HG03432 (cell line): Measurements from ENCODE around the gene TBC1D21.

Experiments used
- ATAC-seq: cut with Tn5 transposase; IDR thresholded peaks from one replicate; pipeline ENCODE4 v1.9.1; 2021; ENCODE audit warnings: mild to moderate bottlenecking, moderate library complexity; ENCODE audit not compliant: unreplicated experiment

TBC1D21 gene

DNA sequence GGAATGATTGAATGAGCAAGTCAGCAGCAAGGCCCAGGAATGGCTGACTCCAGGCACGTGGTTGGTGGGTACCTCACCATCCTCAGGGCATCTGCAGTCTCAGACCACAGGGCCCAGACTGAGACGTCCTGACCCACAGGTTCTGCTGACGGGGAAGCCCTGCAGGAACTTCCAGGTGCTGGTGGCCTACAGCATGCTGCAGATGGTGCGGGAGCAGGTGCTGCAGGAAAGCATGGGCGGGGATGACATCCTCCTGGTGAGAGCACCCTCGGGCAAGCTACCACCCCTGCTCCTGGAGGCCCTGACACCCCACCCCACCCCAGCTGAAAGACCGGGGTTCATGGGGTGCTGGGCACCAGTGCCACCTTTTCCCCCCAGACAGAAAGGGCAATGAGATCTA lies 14.1 kb downstream of the TBC1D21 start:
- ATAC-seq, result no peak

DNA sequence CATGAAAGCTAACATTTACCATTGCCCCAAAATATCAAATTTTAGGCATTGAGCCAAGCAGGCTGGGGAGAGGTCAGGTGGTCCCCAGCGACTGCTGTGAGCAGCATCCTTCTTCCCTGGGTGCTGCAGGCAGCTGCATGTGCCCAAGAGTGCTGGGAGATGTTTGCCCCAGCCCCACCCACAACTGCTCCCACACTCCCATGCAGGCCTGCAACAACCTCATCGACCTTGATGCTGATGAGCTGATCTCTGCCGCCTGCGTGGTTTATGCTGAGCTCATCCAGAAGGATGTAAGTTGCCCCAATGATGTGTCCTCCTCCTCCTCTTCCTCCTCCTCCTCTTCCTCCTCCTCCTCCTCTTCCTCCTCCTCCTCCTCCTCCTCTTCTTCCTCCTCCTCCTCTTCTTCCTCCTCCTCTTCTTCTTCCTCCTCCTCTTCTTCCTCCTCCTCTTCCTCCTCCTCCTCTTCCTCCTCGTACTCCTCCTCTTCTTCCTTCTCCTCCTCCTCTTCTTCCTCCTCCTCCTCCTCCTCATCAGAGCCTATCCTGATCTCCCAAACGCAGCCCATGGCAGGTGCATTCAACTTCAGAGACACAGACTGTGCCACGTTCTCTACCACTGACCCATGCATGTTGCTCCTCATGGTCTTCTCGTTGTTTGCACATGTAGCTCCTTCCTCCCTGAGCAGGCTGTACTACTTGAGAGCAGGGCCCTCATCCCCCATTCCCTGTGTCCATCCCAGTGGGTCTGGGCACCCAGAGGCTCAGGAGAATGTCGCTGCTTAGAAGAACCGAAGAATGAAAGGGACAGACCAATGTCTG lies 15.1 kb downstream of the TBC1D21 start:
- no peak for ATAC-seq

DNA sequence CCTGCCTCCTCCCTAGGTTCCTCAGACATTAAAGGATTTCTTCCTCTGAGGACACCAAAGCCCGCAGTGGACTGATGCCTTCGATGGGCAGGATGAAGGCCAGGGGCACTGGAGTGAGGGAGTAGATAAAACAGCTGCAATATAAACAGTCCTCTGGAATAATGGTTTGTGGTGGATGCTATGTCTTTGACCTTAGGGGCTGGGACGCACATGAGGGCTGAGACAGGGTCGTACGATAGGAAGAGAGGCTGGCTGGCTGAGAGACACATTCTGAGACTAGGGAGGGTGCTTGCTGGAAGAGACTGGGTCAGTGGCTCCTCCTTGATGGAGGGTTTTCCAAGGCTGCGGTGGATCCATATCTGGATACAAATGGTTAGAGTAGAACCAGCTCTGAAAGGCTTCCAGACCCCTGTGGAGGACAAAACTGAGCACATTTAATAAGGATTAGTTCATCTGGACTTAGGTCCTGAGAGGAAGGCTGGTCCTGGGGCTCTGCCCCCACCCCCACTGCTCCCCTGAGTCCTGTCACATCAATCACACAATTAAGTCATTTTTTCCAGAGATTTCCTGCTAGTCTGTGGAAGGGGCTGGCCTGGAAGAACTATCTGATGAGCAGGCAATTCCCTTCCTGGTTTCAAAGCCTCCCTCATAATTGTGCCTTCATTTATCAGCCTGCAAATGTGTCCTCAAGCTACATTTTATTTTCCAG lies 15.8 kb downstream of the TBC1D21 start:
- ATAC-seq, result no peak

DNA sequence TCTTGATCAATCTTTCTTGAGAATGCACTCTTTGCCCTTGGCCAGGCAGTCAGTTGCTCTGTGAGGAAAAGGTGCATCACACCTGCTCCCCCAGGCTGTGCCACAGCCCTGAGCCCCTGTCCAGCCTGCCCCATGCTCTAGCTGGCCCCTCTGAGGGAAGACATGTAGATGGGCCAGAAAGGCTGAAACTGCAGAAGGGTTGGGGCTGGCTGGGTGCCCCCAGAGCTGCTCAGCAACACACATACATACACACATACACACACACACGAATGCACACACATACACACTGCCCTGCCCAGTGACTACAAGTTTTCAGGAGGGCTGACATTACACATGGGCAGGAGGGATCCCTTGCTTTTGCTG lies 16.4 kb downstream of the TBC1D21 start:
- no peak for ATAC-seq

DNA sequence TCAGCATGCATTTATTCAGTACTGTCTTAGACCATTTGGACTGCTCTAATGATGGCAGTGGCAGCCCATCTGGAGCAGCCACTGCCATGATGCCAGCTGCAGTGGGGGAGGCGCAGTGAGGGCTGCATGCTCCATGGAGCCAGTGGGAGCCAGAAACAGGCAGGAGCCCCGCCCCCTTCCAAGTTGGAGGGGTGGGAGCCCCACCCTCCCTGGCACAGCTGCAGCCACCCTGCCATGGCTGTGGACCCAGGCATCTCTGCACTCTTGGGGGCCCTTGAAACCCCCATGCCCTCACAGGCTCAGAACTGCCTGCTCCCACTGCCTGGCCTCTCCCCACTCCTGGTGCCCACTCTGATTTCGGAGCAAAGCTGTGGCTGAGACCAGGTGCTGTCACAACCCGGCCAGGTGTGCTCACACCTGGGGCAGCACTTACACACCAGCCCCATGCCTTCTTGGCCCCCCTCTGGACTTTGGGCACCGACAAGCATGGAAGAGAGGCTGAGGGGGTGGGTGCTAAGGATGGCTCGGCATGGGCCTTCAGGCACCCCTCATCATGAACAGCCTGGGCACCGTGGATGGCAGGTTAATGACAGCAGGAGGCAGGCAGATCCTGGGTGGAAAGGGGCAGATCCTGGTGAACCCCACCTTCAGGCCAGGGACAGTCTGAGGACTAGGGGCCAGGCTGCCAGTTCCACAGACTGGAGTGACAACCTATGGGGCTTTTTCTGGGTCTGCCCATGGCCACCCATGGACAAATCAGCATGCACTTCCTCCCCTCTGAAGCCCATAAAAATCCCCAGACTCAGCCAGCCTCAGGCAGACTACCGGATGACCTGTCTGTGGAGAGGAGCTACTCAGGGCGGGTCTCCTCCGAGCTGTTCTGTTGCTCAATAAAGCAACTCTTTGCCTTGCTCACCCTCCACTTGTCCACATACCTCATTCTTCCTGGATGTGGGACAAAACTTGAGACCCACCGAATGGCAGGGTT lies 18.3 kb downstream of the TBC1D21 start:
- no peak for ATAC-seq

DNA sequence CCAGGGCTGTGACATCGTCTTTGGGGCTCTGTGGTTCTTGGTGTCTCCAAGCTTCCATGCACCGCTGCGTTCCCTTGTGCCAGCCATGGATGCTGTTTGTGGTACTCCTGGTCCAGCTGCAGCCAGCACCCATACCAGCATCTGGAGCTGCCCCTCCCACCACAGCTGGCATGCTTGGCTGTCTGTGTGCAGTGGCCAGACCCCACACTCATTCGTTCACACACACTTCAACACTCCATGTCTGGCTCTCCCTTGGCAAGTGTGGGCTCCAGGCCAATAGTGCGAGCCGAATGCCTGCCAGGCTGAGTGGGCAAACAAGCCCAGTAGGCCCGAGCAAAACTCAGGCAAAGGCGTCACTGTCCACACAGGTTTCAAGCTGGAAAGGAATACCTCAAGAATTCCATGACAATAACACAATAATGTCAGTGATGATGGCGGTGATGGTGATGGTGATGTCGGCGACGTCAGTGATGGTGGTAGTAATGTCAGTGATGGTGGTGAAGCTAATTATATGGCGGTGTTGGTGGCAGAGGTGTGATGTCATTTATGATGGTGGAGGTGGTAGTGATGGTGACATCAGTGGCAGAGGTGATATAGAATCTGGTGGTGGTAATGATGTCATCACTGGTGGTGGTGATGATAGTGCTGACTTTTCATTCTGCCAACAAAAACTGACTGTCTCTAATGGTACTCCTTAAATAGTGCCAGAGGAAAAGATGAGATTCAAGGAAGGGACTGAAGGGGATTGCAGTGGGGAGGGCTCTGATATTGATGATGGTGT lies 19.3 kb downstream of the TBC1D21 start:
- no peak for ATAC-seq

DNA sequence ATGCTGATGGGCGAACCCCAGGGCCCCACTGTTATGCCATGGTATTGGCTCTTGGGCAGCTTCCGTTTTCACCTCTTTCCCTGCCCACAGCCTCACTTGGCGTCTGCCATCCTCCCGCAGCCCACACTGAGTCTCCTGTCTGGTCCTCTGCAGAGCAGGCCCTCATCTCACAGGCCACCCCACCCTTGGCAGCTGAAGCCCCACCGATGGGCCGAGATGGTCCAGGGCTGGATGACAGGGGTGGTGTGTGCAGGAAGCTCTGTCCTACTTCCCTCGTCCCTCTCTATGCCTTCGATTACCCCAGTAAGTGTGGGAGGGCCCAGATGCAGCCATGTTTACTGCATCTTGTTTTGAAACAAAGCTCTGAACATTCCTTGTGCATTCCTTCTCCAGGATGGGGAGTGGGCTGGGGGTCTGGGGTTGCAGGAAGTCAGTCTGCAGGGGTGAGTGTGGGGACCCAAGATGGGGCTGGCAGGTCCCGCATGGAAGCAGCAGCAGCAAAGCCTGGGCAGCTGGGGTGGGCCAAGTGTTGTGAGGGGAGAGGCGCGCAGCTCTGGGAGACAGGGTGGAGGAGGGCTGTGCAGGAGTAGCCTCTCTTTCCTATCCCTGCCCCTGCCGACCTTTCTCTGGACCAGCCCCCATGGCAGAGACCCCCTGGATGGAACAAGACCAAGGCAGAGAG lies 20.9 kb downstream of the TBC1D21 start:
- no peak for ATAC-seq

DNA sequence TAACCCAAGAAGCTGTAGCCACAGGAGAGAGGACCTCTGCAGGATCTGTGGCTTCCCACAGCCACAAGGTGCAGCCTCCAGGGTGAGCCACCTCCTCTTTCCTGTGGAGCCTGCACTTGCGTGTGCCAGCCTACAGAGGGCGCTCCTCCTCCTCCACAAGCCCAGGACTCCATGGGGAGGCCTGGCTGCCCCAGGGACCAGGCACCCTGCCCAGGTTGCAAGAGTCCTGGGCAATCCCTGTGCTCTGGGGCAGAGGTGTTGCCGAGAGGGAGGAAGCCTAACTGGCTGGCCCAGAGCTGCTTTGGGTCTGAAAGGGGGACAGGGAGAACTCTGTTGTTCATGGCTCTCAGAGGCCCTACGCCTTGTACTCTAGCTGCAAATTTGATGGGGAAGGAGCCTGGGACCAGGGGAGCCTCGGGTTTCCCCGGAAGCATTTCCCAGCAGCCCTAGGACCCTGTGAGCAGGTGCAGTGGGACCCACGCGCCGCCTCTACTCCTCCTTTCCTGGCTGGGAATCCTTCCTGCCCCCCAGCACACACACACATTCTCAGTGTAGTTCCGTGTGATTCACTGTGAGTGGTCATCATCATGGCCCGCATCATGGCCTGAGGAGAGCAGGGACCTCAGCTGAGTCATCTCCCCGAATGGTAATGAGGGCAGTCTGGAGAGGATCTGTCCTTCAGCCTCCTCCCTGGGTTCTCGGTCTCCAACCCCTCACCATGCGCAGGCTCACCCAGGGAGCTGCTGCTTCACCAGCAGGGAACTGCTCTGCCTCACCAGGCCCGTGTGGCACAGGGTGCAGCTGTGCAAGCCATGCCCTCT lies 24.3 kb downstream of the TBC1D21 start:
- ATAC-seq, result no peak

DNA sequence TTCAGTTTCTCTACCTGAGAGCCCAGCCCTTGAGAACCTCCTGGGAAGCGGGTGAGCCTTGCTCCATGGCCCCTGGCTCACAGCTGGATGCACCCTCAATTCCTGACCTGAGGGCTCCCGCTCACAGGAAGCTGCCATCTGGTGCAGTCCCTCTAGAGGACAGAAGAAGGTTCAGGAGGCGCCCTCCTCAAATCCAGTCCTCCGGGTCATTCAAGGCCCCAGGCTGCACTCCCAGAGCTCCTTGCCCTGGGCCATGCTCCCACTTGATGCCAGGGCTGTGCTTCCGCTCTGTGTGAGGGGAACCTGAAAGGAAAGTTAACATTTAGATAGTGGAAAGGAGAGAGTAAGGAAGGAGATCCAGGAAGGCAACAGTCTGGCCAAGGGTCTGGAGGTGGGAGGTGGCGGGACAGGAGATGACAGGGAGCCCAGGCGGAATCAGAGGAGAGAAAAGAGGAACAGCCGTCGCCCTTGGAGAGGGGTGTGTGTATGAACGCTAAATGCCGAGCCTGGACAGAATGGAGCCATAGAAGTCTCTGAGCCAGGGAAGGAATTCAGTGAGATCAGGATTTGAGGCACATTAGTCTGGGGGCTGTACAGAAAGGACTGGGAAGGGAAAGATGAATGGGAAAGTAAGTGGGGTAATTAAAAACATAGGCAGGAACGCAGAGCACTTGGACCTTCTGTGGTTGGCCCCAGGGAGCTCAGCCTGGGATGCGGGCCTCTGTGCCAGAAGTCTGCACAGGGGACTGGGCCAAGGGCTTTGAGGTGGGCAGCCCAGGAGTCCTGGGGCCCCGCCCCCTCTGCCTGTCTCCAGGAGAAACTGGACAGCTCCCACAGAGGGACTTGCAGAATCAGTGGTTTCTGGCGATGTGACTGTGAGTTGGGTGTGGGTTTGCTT lies 26.1 kb downstream of the TBC1D21 start:
- no peak for ATAC-seq

DNA sequence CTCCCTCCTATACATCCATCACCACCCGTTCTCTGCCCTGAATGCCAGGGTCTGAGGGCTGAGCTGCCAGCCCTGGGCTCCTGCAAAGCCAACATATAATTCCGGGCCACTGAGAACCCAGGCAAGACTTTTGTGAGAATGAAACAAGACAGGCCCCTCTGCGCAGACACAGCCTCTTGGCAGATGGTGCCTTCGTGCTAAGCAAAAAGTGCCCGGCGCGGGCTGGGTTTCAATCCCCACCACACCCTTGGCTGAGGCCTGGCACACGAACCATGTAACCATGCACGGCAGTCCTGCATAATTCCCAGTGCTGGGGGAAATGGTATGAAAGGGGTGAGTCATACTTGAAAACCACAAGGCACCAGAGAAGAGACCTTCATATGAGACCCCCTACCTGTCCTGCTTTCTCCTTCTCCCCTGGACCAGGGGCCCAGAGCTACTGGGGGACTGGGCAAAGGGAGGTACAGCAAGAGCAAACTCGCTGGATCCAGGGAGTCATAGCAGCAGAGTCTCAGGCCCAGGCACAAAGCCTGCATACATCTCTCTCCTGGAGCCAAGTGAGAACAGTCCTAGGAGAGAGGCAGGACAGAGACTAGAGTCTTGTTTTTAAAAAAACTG lies 26.8 kb downstream of the TBC1D21 start:
- no peak for ATAC-seq

DNA sequence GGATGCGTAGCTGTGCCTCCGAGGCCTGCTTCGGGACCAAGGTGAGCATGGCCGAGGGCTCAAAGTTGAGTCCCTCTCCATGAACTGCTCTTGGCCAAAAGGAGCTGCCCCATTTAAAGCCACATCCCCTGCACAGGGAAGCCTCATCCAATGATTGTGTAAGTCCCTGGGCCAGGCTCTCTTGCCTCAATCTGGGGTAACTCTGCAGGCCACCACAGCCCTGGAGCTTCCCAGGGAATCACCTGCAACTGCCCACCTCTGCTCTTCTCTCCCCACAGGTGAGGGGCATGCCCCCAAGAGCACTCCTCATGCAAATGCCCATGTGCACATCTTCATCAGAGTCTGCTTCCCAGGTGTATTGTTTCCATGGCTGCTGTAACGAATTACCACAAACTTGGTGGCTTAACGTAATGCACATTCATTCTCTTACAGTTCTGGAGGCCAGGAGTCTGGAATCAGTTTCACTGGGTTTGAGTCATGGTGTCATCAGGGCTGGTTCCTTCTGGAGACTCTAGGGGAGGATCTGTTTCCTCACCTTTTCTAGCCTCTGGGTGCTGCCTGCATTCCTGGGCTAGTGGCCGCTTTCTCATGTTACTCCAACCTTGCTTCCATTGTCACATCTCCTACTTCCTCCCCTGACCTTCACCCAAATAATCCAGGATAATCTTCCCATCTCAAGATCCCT lies 27.9 kb downstream of the TBC1D21 start:
- ATAC-seq, result no peak

DNA sequence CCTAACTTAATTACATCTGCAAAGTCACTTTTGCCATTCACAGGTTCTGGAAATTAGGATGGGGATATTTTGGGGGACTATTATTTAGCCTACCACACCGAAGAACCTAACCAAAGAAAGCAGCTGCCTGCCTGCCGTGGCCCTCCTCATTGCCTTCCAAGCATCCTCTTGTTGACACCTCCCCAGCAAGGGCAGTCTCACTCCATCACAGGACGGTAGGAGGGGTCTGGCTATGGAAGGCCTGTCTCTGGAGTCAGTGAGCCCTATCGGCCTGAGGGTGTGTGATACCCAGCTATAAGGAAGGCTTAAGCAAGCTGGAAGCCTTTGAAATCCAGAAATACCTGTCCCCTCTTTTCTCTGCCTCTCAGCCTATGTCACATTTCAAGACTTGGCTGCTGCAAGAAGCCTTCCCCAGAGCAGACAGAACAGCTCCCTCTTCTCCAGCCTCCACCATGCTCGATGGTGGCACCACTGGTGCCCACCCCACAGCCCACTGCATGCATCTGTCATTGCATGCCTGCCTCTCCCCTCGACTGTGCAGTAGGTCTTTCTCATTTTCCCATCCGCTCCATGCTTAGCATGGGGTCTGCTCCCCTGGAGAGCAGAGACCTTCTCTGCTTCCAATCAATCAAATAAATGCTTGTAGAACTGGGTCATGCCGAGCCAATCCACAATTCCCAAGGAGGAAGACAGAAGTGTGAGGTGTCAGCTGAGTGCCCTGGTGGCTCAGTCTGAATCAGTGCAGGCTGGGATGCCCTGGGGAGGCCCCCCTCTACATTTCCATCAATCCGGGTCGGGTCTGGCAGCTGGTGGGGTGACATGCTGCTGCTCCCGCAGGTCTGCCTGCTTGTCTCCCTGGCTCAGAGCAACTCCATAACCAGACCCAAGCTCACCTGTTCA lies 29.0 kb downstream of the TBC1D21 start:
- no peak for ATAC-seq

DNA sequence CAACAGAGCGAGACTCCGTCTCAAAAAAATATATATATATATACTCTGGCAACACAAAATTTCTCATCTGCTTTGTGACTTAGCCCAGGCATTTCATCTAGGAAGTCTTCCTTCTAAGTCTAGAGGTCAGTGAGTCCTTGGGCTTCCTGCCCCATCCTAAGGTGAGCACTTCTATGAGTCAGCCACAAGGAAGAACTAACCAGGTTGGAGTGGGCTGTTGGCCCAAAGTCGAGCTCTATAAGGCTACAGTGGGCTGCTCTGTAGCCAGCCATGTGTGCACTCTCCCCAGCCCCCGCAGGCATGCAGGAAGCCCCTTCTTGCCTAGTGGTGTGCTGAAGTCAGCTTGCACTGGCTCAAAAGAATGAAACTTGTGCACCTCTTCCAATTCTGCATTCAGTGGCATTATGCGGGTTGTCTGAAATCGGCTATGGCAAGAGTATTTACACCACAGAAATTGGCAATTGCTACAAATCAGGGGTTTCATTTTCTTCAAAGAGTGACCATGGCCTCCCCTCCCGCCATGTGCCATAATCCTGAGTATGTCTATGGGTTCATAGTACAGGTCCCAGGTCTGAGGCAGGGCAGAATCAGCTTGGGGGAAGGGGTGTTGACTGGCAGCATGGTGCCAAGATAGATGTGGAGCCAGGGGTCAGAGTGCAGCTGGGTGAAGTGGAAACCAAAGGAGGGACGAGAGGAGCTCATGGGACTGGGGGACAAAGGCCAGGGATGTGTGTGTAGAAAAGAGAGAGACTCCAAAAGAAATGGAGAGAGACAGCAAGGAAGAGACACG lies 30.9 kb downstream of the TBC1D21 start:
- ATAC-seq, result no peak

DNA sequence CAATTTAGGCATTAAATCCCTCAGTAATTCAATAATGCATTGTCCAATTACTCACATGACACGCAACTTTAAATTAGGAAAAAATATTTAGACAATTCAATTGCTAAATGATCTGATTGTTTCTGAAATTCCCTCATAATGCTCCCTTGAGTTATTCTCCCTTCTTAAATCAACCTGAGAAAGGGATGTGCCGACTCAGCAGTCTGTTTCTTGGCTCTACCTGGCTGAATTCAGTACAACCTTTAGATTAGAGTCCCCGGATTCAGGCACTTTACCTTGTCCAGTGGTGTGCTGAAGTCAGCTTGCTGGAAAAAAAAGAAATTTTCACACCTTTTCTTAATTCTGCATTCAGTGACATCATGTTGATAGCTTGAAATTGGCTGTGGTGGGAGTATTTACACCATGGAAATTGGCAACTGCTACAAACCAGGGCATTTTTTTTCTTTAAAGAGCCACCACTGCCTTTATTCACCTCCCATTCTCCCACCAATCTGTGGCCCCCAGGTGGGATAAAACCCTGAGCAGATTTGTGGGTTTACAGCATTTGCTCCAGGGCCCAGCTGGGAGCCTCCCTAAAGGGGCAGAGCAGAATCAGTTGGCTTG lies 32.0 kb downstream of the TBC1D21 start:
- no peak for ATAC-seq
